Tibial nerve (tissue), 4 donors: ENCODE measurements around the gene PNRC1. TPM values are rescaled to one million over a fixed set of nuclear protein-coding genes. Genes with fewer than 3 reads are reported as not detected.

ENCODE experiments used
- DNase-seq, 2 donors: peaks; one replicate each; pipeline ENCODE4 v3.0.0-alpha.2; 2019; ENCODE audit warnings: low spot score in 2 of 2
- H3K27ac ChIP-seq, 4 donors: fragments of 200-600 bp; sonication (generic) in 3 of 4; one replicate each; pipeline ENCODE4 v1.5.1; 2017 to 2019; ENCODE audit warnings: mild to moderate bottlenecking in 1 of 4
- H3K27me3 ChIP-seq, 2 donors: fragments of 200-600 bp; sonication (generic) in 1 of 2; one replicate each; pipeline versions ENCODE4 v1.5.1 to v1.6.0; 2017 to 2019
- H3K36me3 ChIP-seq, 3 donors: fragments of 200-600 bp; sonication (generic); one replicate each; pipeline ENCODE4 v1.5.1; 2018 to 2019
- H3K4me1 ChIP-seq, 4 donors: fragments of 200-600 bp; sonication (generic) in 3 of 4; one replicate each; pipeline ENCODE4 v1.5.1; 2017 to 2019
- H3K4me3 ChIP-seq, 4 donors: fragments of 200-600 bp; sonication (generic) in 3 of 4; one replicate each; pipeline ENCODE4 v1.5.1; 2017 to 2019; ENCODE audit warnings: mild to moderate bottlenecking in 1 of 4, moderate library complexity in 1 of 4
- H3K9me3 ChIP-seq, 4 donors: fragments of 200-600 bp; sonication (generic) in 3 of 4; one replicate each; pipeline ENCODE4 v1.5.1; 2017 to 2019
- CTCF ChIP-seq, 5 experiments: fragments of 200-600 bp in 3 of 5; fragments of 450-650 bp in 2 of 5; sonication (generic) in 3 of 5; IDR thresholded peaks; one replicate each; pipeline ENCODE4 v1.5.1; 2016 to 2019; ENCODE audit warnings: antibody characterized with exemption in 5 of 5, mild to moderate bottlenecking in 3 of 5, moderate library complexity in 2 of 5
- EP300 ChIP-seq, 2 donors: sonication (generic); formaldehyde crosslinking; IDR thresholded peaks; one replicate each; pipeline ENCODE4 v1.6.1; 2017; ENCODE audit warnings: antibody characterized with exemption in 2 of 2, mild to moderate bottlenecking in 1 of 2
- POLR2A ChIP-seq, 2 donors: fragments of 450-650 bp; IDR thresholded peaks; one replicate each; pipeline ENCODE4 v1.6.1; 2017; ENCODE audit warnings: antibody characterized with exemption in 2 of 2, mild to moderate bottlenecking in 2 of 2, moderate library complexity in 2 of 2
- WGBS, 2 donors: methylation state at CpG; one replicate each; pipeline ENCODE4 v1.1.5; 2018; 5-methylcytosine and 5-hydroxymethylcytosine counted together
- total RNA-seq, 4 donors: library from RNA; depleted of rRNA; stranded (reverse); fragments of >200 nt; gene quantifications; one replicate each; pipeline ENCODE4 v1.1.0, GENCODE V29; 2016

Gene PNRC1
- total RNA-seq, 4 donors from 2014 or later = 220 to 264 (median 247) TPM

- Histone ChIP-seq H3K9me3 (no peaks in the 10 kb centered on the region), H3K4me3 (no peak overlapping the region), H3K36me3 (no peaks in the 10 kb centered on the region), H3K27ac (peak overlapping the region in 1 of 4 donors; percentile 9), H3K4me1 (peaks cover 0 to 11% (median 5%) of the 10 kb centered on the region in 4 donors), H3K27me3 (no peaks in the 10 kb centered on the region)
- TF ChIP-seq CTCF (IDR thresholded peaks at IDR 0.05) (no peak), POLR2A (IDR thresholded peaks at IDR 0.05) (no peak), EP300 (IDR thresholded peaks at IDR 0.05) (peak; percentile 31 to 96)
- WGBS, 2 donors = 22 to 36% methylated on average over 3 of the region's 3 CpGs
- DNase-seq = peak; percentile 56 to 84
Measured at GRCh38 chr6:89050155-89050554, 30.4 kb upstream of the PNRC1 start.

- 78 to 96% methylated on average over 3 of the region's 3 CpGs for WGBS, 2 donors
- TF ChIP-seq EP300 (IDR thresholded peaks at IDR 0.05) (no peak), POLR2A (IDR thresholded peaks at IDR 0.05) (no peak), CTCF (IDR thresholded peaks at IDR 0.05) (no peak)
- Histone ChIP-seq H3K27ac (peak overlapping the region in 1 of 4 donors; percentile 9), H3K36me3 (no peaks in the 10 kb centered on the region), H3K4me1 (peaks cover 0 to 11% (median 5%) of the 10 kb centered on the region in 4 donors), H3K9me3 (no peaks in the 10 kb centered on the region), H3K4me3 (no peak overlapping the region), H3K27me3 (no peaks in the 10 kb centered on the region)
- DNase-seq = no peak
Measured at GRCh38 chr6:89050697-89051096, 29.9 kb upstream of the PNRC1 start.

- Histone ChIP-seq H3K27ac (no peak overlapping the region), H3K36me3 (no peaks in the 10 kb centered on the region), H3K27me3 (no peaks in the 10 kb centered on the region), H3K9me3 (no peaks in the 10 kb centered on the region), H3K4me1 (peaks cover 0 to 11% (median 5%) of the 10 kb centered on the region in 4 donors), H3K4me3 (no peak overlapping the region)
- 72 to 80% methylated on average over 3 of the region's 3 CpGs for WGBS, 2 donors
- TF ChIP-seq EP300 (IDR thresholded peaks at IDR 0.05) = no peak
- TF ChIP-seq CTCF (IDR thresholded peaks at IDR 0.05) = no peak
- TF ChIP-seq POLR2A (IDR thresholded peaks at IDR 0.05) = no peak
- no peak for DNase-seq
Measured at GRCh38 chr6:89051676-89052075, 28.9 kb upstream of the PNRC1 start.

- DNase-seq = no peak
- 92% methylated on average over 4 of the region's 4 CpGs for WGBS, 2 donors
- no peak for TF ChIP-seq EP300 (IDR thresholded peaks at IDR 0.05)
- TF ChIP-seq CTCF (IDR thresholded peaks at IDR 0.05) = no peak
- TF ChIP-seq POLR2A (IDR thresholded peaks at IDR 0.05) = no peak
- H3K4me3 ChIP-seq = no peak overlapping the region
- peaks cover 0 to 11% (median 5%) of the 10 kb centered on the region in 4 donors for H3K4me1 ChIP-seq
- no peak overlapping the region for H3K27ac ChIP-seq
- no peaks in the 10 kb centered on the region for H3K36me3 ChIP-seq
- H3K27me3 ChIP-seq = no peaks in the 10 kb centered on the region
- no peaks in the 10 kb centered on the region for H3K9me3 ChIP-seq
Measured at GRCh38 chr6:89054208-89054607, 26.3 kb upstream of the PNRC1 start.

GRCh38 chr6:89057759-89058158 lies 22.8 kb upstream of the PNRC1 start:
- WGBS, 2 donors = 69 to 75% methylated on average over 2 of the region's 2 CpGs
- TF ChIP-seq EP300 (IDR thresholded peaks at IDR 0.05) (no peak), POLR2A (IDR thresholded peaks at IDR 0.05) (no peak), CTCF (IDR thresholded peaks at IDR 0.05) (no peak)
- no peak overlapping the region for H3K27ac ChIP-seq
- no peak overlapping the region for H3K4me3 ChIP-seq
- H3K4me1 ChIP-seq = no peaks in the 10 kb centered on the region
- H3K36me3 ChIP-seq = no peaks in the 10 kb centered on the region
- no peaks in the 10 kb centered on the region for H3K27me3 ChIP-seq
- H3K9me3 ChIP-seq = no peaks in the 10 kb centered on the region
- DNase-seq = no peak
